ENCODE measurements around the gene FAM53A. TPM values are rescaled to one million over a fixed set of nuclear protein-coding genes. Genes with fewer than 3 reads are reported as not detected.

The FAM53A gene
- total and polyA plus RNA-seq, 12 donors: 0.44 to 6.2 (median 1.4) TPM

- Histone ChIP-seq H3K27ac (no peak overlapping the region), H3K4me3 (no peak overlapping the region), H3K36me3 (replicated peaks in 1 of 2) (no peaks in the 10 kb centered on the region), H3K27me3 (no peaks in the 10 kb centered on the region), H3K9me3 (replicated peaks in 1 of 3) (no peaks in the 10 kb centered on the region), H3K4me1 (replicated peaks in 1 of 2) (no peaks in the 10 kb centered on the region)
- intact Hi-C loops (cut with DNase I): no loop called here
- TF ChIP-seq CTCF (IDR thresholded peaks at IDR 0.05): no peak
- no peak for TF ChIP-seq POLR2A (IDR thresholded peaks at IDR 0.05)
- no peak for DNase-seq
- 84 to 92% (median 89%) methylated on average over 12 to 17 of the region's 17 CpGs for WGBS, 4 donors
Measured at GRCh38 chr4:1614049-1614448, 70.1 kb downstream of the FAM53A start.

- no peaks in the 10 kb centered on the region for H3K36me3 ChIP-seq (replicated peaks in 1 of 2)
- TF ChIP-seq CTCF (IDR thresholded peaks at IDR 0.05) (no peak), POLR2A (IDR thresholded peaks at IDR 0.05) (no peak)
- no peak overlapping the region for H3K27ac ChIP-seq
- H3K27me3 ChIP-seq: no peaks in the 10 kb centered on the region
- H3K4me1 ChIP-seq (replicated peaks in 1 of 2): no peaks in the 10 kb centered on the region
- H3K9me3 ChIP-seq (replicated peaks in 1 of 3): no peaks in the 10 kb centered on the region
- no peak for DNase-seq
- WGBS, 4 donors: 50 to 90% (median 80%) methylated on average over 2 to 9 of the region's 9 CpGs
- intact Hi-C loops (cut with DNase I): no loop called here
- no peak overlapping the region for H3K4me3 ChIP-seq
Measured at GRCh38 chr4:1613099-1613495, 71.0 kb downstream of the FAM53A start.

GRCh38 chr4:1612278-1613098 lies 71.6 kb downstream of the FAM53A start:
- H3K27ac ChIP-seq: no peak overlapping the region
- 76 to 89% (median 83%) methylated on average over 24 to 29 of the region's 29 CpGs for WGBS, 4 donors
- no peaks in the 10 kb centered on the region for H3K36me3 ChIP-seq (replicated peaks in 1 of 2)
- no peaks in the 10 kb centered on the region for H3K9me3 ChIP-seq (replicated peaks in 1 of 3)
- H3K4me3 ChIP-seq: no peak overlapping the region
- H3K27me3 ChIP-seq: no peaks in the 10 kb centered on the region
- no peaks in the 10 kb centered on the region for H3K4me1 ChIP-seq (replicated peaks in 1 of 2)
- intact Hi-C loops (cut with DNase I): no loop called here
- TF ChIP-seq POLR2A (IDR thresholded peaks at IDR 0.05) (no peak), CTCF (IDR thresholded peaks at IDR 0.05) (no peak)
- DNase-seq: no peak

GRCh38 chr4:1611501-1611870 lies 72.6 kb downstream of the FAM53A start:
- intact Hi-C loops (cut with DNase I): no loop called here
- no peak overlapping the region for H3K4me3 ChIP-seq
- DNase-seq: no peak
- no peaks in the 10 kb centered on the region for H3K27me3 ChIP-seq
- no peak overlapping the region for H3K27ac ChIP-seq
- 65 to 91% (median 86%) methylated on average over 3 to 9 of the region's 9 CpGs for WGBS, 4 donors
- no peaks in the 10 kb centered on the region for H3K36me3 ChIP-seq (replicated peaks in 1 of 2)
- no peaks in the 10 kb centered on the region for H3K4me1 ChIP-seq (replicated peaks in 1 of 2)
- TF ChIP-seq CTCF (IDR thresholded peaks at IDR 0.05): no peak
- no peak for TF ChIP-seq POLR2A (IDR thresholded peaks at IDR 0.05)
- H3K9me3 ChIP-seq (replicated peaks in 1 of 3): no peaks in the 10 kb centered on the region
